Measurements from ENCODE around the gene ZBTB22.
A peak's percentile ranks its signal among the peaks of the same experiment; 100 is the strongest.
"Not testable (repeated sequence)": the region's sequence is repeated elsewhere in the genome, so short reads cannot be mapped to it uniquely, and the experiment has no call there.

Gene ZBTB22

GRCh38 chr6:33276864-33277662 lies 40.5 kb downstream of the ZBTB22 start, which contains the start of gene B3GALT4:
TSS of gene B3GALT4 (plus strand) at chr6:33277123. CDS start at chr6:33277420, 297 bp downstream.
- Histone ChIP-seq H3K27ac (ENCODE audit: low read depth, low read length, severe bottlenecking) (peak within 1 kb of the TSS; percentile 79), H3K4me3 (ENCODE audit: extremely low read depth, insufficient read depth, low read length, poor library complexity, severe bottlenecking) (peak within 1 kb of the TSS; percentile 49), H3K4me1 (ENCODE audit: control insufficient read depth, insufficient read depth, low read length, poor library complexity, severe bottlenecking) (peaks cover 25% of the 10 kb centered on the region), H3K36me3 (ENCODE audit: control insufficient read depth, insufficient read depth, low read length) (peaks cover 82% of the 10 kb centered on the region), H3K9me3 (ENCODE audit: control insufficient read depth, low read length) (no peaks in the 10 kb centered on the region)
- WGBS, 2 experiments (ENCODE audit: insufficient coverage in 2 of 2) = 1 to 2% methylated on average over 52 to 76 of the region's 80 CpGs

GRCh38 chr6:33276581-33276863 lies 41.0 kb downstream of the ZBTB22 start:
- Histone ChIP-seq H3K27ac (ENCODE audit: low read depth, low read length, severe bottlenecking) (peak overlapping the region; percentile 79), H3K9me3 (ENCODE audit: control insufficient read depth, low read length) (no peaks in the 10 kb centered on the region), H3K4me1 (ENCODE audit: control insufficient read depth, insufficient read depth, low read length, poor library complexity, severe bottlenecking) (peaks cover 25% of the 10 kb centered on the region), H3K4me3 (ENCODE audit: extremely low read depth, insufficient read depth, low read length, poor library complexity, severe bottlenecking) (peak overlapping the region; percentile 49), H3K36me3 (ENCODE audit: control insufficient read depth, insufficient read depth, low read length) (peaks cover 77% of the 10 kb centered on the region)

GRCh38 chr6:33275795-33276580 lies 41.6 kb downstream of the ZBTB22 start:
- peaks cover 72% of the 10 kb centered on the region for H3K36me3 ChIP-seq (ENCODE audit: control insufficient read depth, insufficient read depth, low read length)
- H3K27ac ChIP-seq (ENCODE audit: low read depth, low read length, severe bottlenecking) = peak overlapping the region; percentile 79
- peaks cover 25% of the 10 kb centered on the region for H3K4me1 ChIP-seq (ENCODE audit: control insufficient read depth, insufficient read depth, low read length, poor library complexity, severe bottlenecking)
- peak overlapping the region; percentile 49 for H3K4me3 ChIP-seq (ENCODE audit: extremely low read depth, insufficient read depth, low read length, poor library complexity, severe bottlenecking)
- H3K9me3 ChIP-seq (ENCODE audit: control insufficient read depth, low read length) = not testable (repeated sequence)
- 74 to 83% methylated on average over 7 of the region's 16 CpGs for WGBS, 2 experiments (ENCODE audit: insufficient coverage in 2 of 2)

GRCh38 chr6:33273924-33274902 lies 43.3 kb downstream of the ZBTB22 start:
- Histone ChIP-seq H3K27ac (ENCODE audit: low read depth, low read length, severe bottlenecking) (no peak overlapping the region), H3K36me3 (ENCODE audit: control insufficient read depth, insufficient read depth, low read length) (peaks cover 64% of the 10 kb centered on the region), H3K4me3 (ENCODE audit: extremely low read depth, insufficient read depth, low read length, poor library complexity, severe bottlenecking) (peak overlapping the region; percentile 69), H3K9me3 (ENCODE audit: control insufficient read depth, low read length) (no peaks in the 10 kb centered on the region), H3K4me1 (ENCODE audit: control insufficient read depth, insufficient read depth, low read length, poor library complexity, severe bottlenecking) (peaks cover 25% of the 10 kb centered on the region)
- WGBS, 2 experiments (ENCODE audit: insufficient coverage in 2 of 2) = 71 to 84% methylated on average over 6 to 10 of the region's 14 CpGs

- Histone ChIP-seq H3K4me1 (ENCODE audit: control insufficient read depth, insufficient read depth, low read length, poor library complexity, severe bottlenecking) (peaks cover 25% of the 10 kb centered on the region), H3K9me3 (ENCODE audit: control insufficient read depth, low read length) (no peaks in the 10 kb centered on the region), H3K4me3 (ENCODE audit: extremely low read depth, insufficient read depth, low read length, poor library complexity, severe bottlenecking) (peak overlapping the region; percentile 69), H3K27ac (ENCODE audit: low read depth, low read length, severe bottlenecking) (peak overlapping the region; percentile 43), H3K36me3 (ENCODE audit: control insufficient read depth, insufficient read depth, low read length) (peaks cover 65% of the 10 kb centered on the region)
- WGBS, 2 experiments (ENCODE audit: insufficient coverage in 2 of 2) = 36 to 75% methylated on average over 5 to 6 of the region's 11 CpGs
Observed at GRCh38 chr6:33273129-33273923, 44.2 kb downstream of the ZBTB22 start.

GRCh38 chr6:33272275-33273128 lies 45.0 kb downstream of the ZBTB22 start:
- H3K9me3 ChIP-seq (ENCODE audit: control insufficient read depth, low read length) = no peaks in the 10 kb centered on the region
- peaks cover 21% of the 10 kb centered on the region for H3K4me1 ChIP-seq (ENCODE audit: control insufficient read depth, insufficient read depth, low read length, poor library complexity, severe bottlenecking)
- 0% methylated on average over 2 to 15 of the region's 22 CpGs for WGBS, 2 experiments (ENCODE audit: insufficient coverage in 2 of 2)
- H3K27ac ChIP-seq (ENCODE audit: low read depth, low read length, severe bottlenecking) = peak overlapping the region; percentile 94
- H3K4me3 ChIP-seq (ENCODE audit: extremely low read depth, insufficient read depth, low read length, poor library complexity, severe bottlenecking) = peak overlapping the region; percentile 69
- H3K36me3 ChIP-seq (ENCODE audit: control insufficient read depth, insufficient read depth, low read length) = peaks cover 68% of the 10 kb centered on the region

GRCh38 chr6:33271468-33272274 lies 45.9 kb downstream of the ZBTB22 start, which contains the start of the genes RPS18 and VPS52:
TSS of gene RPS18 (plus strand) at chr6:33272075. CDS start at chr6:33272120, 45 bp downstream.
TSS of gene VPS52 (minus strand) at chr6:33271876. CDS start at chr6:33271675, 201 bp downstream.
- Histone ChIP-seq H3K4me1 (ENCODE audit: control insufficient read depth, insufficient read depth, low read length, poor library complexity, severe bottlenecking) (peaks cover 21% of the 10 kb centered on the region), H3K4me3 (ENCODE audit: extremely low read depth, insufficient read depth, low read length, poor library complexity, severe bottlenecking) (peak within 1 kb of the TSS; percentile 69)

GRCh38 chr6:33271117-33271467 lies 46.5 kb downstream of the ZBTB22 start:
- WGBS, 2 experiments (ENCODE audit: insufficient coverage in 2 of 2) = 0 to 1% methylated on average over 4 to 5 of the region's 7 CpGs
- Histone ChIP-seq H3K36me3 (ENCODE audit: control insufficient read depth, insufficient read depth, low read length) (peaks cover 76% of the 10 kb centered on the region), H3K4me1 (ENCODE audit: control insufficient read depth, insufficient read depth, low read length, poor library complexity, severe bottlenecking) (peaks cover 16% of the 10 kb centered on the region), H3K4me3 (ENCODE audit: extremely low read depth, insufficient read depth, low read length, poor library complexity, severe bottlenecking) (peak overlapping the region; percentile 69), H3K9me3 (ENCODE audit: control insufficient read depth, low read length) (no peaks in the 10 kb centered on the region), H3K27ac (ENCODE audit: low read depth, low read length, severe bottlenecking) (peak overlapping the region; percentile 94)

More at GRCh38 chr6:33271468-33272274, 45.9 kb downstream of the ZBTB22 start, which contains the start of the genes RPS18 and VPS52:
- Histone ChIP-seq H3K9me3 (ENCODE audit: control insufficient read depth, low read length) (no peaks in the 10 kb centered on the region), H3K27ac (ENCODE audit: low read depth, low read length, severe bottlenecking) (peak within 1 kb of the TSS; percentile 94), H3K36me3 (ENCODE audit: control insufficient read depth, insufficient read depth, low read length) (peaks cover 76% of the 10 kb centered on the region)
- WGBS, 2 experiments (ENCODE audit: insufficient coverage in 2 of 2) = 0% methylated on average over 36 to 45 of the region's 48 CpGs

Data from mesodermal cell (in vitro differentiated cells).